ENCODE results near the gene POLR3H.

POLR3H gene

DNA sequence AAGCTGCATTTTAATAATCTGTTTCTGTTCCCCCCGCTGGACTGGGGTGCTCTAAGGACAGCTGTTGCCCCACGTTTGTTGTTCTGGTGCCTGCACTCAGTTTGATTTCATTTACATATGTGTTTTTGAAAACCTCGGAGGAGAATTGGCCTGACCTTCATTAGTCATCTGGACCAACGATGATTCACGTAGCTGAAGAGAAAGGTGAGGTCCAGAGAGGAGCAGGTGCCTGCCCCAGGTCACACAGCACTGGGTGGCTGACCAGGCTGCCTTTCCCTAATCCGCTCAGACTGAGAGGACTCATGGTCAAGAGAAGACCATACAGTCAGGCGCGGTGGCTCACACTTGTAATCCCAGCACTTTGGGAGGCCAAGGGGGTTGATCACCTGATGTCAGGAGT, 20.3 kb upstream of the POLR3H start:
- POLR2A ChIA-PET: interaction anchor here (0.6 kb wide), 1 partner anchor 160 kb away, joined by 3 read pairs; no protein-coding TSS in a partner anchor
- CTCF ChIA-PET: interaction anchor here (0.7 to 1.2 kb wide), 3 partner anchors 20 to 233 kb away, joined by 3 to 5 read pairs (median 3); partner anchors contain the start of gene POLR3H
- H3K9me3 ChIP-seq (ENCODE audit: control insufficient read depth, insufficient read depth, low read depth, low read length): no peaks in the 10 kb centered on the region
- no peak overlapping the region for H3K27ac ChIP-seq (ENCODE audit: extremely low read depth, low read depth, low read length)
- TF ChIP-seq KLF9 (tag by site-specific recombination; IDR thresholded peaks at IDR 0.05; ENCODE audit: low read depth) (no peak), ZNF488 (tag by site-specific recombination; IDR thresholded peaks at IDR 0.05) (no peak), ZNF654 (tag by site-specific recombination; IDR thresholded peaks at IDR 0.05; ENCODE audit: low read depth) (no peak), SP7 (tag by site-specific recombination; IDR thresholded peaks at IDR 0.05) (no peak), ZNF501 (tag by site-specific recombination; IDR thresholded peaks at IDR 0.05) (no peak), ZNF221 (tag by site-specific recombination; IDR thresholded peaks at IDR 0.05; ENCODE audit: borderline replicate concordance) (no peak)
- no peak overlapping the region for H3K4me3 ChIP-seq (ENCODE audit: low read depth, low read length)
- H3K4me1 ChIP-seq (ENCODE audit: control insufficient read depth, insufficient read depth, low read length): peaks cover 3% of the 10 kb centered on the region
- H3K36me3 ChIP-seq (ENCODE audit: control insufficient read depth in 2 of 2, insufficient read depth in 1 of 2, low read length in 2 of 2): no peaks in the 10 kb centered on the region

DNA sequence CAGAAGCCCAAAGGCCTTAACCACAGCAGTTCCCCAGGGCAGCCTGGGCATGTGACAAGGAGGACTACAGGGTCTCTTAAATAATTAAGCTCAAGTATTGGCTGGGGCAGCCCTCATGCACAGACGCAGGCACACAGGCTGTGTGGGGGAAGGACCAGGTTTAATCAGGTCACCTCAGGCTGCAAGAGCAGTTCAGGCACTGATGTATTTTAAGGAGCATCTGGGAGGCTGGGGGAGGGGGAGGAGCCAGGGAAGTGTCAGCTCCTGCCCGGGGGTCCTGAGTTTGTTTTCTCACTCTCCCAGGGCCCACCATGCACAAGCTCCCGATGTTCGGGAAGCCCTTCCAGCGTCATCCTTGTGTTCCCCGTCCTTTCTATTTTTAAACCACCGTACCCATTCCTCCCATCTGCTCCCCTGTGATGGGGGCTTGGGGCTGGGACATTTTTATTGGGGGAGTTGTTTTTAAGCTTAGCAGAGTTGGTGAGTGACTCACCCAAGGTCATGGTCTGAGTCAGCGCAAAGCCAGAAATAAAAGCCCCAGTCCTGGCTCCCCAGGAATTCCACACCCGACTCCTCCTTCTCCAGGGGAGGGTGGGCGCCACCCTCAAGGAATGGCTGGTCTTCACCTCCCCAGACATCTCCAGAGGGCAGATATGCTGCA, 18.9 kb upstream of the POLR3H start:
- H3K4me1 ChIP-seq (ENCODE audit: control insufficient read depth, insufficient read depth, low read length): peaks cover 3% of the 10 kb centered on the region
- CTCF ChIA-PET: interaction anchor here (0.6 to 2.0 kb wide), 4 partner anchors 14 to 35 kb away, joined by 3 to 7 read pairs (median 4); partner anchors contain the start of gene POLR3H
- H3K9me3 ChIP-seq (ENCODE audit: control insufficient read depth, insufficient read depth, low read depth, low read length): no peaks in the 10 kb centered on the region
- H3K36me3 ChIP-seq (ENCODE audit: control insufficient read depth in 2 of 2, insufficient read depth in 1 of 2, low read length in 2 of 2): no peaks in the 10 kb centered on the region
- H3K27ac ChIP-seq (ENCODE audit: extremely low read depth, low read depth, low read length): no peak overlapping the region
- no peak overlapping the region for H3K4me3 ChIP-seq (ENCODE audit: low read depth, low read length)
- POLR2A ChIA-PET: interaction anchor here (0.6 to 12.8 kb wide), 6 partner anchors 12 to 117 kb away, joined by 3 to 105 read pairs (median 4); partner anchors contain the start of genes DESI1, PMM1 and TOB2
- TF ChIP-seq OVOL3 (tag by site-specific recombination; IDR thresholded peaks at IDR 0.05): no peak
- no peak for TF ChIP-seq KLF16 (tag by site-specific recombination; IDR thresholded peaks at IDR 0.05)
- peak; percentile 83 for TF ChIP-seq MYNN (tag by site-specific recombination; IDR thresholded peaks at IDR 0.05; ENCODE audit: borderline replicate concordance)
- TF ChIP-seq ZNF341 (tag by site-specific recombination; IDR thresholded peaks at IDR 0.05; ENCODE audit: low read depth): peak; percentile 87
- no peak for TF ChIP-seq ZNF747 (tag by site-specific recombination; IDR thresholded peaks at IDR 0.05)
- TF ChIP-seq PATZ1 (tag by site-specific recombination; IDR thresholded peaks at IDR 0.05): peak; percentile 63
- TF ChIP-seq SP7 (tag by site-specific recombination; IDR thresholded peaks at IDR 0.05): peak; percentile 26; the same call in 1 of the 2 replicates
- TF ChIP-seq ZFP37 (tag by site-specific recombination; IDR thresholded peaks at IDR 0.05): no peak
- no peak for TF ChIP-seq ZNF175 (tag by site-specific recombination; IDR thresholded peaks at IDR 0.05)
- TF ChIP-seq HOXC10 (CRISPR knock-in tag; IDR thresholded peaks at IDR 0.05): no peak
- peak; percentile 93 for TF ChIP-seq GLIS1 (tag by site-specific recombination; IDR thresholded peaks at IDR 0.05)
- TF ChIP-seq ZNF473 (tag by site-specific recombination; IDR thresholded peaks at IDR 0.05): no peak
- TF ChIP-seq GLI4 (tag by site-specific recombination; IDR thresholded peaks at IDR 0.05): no peak
- TF ChIP-seq ZNF600 (tag by site-specific recombination; IDR thresholded peaks at IDR 0.05): no peak
- TF ChIP-seq ZIC2 (tag by site-specific recombination; IDR thresholded peaks at IDR 0.05): 0 out of 2 replicates have a peak, but pooled peaks have one; percentile 4
- TF ChIP-seq, protein P1, sequence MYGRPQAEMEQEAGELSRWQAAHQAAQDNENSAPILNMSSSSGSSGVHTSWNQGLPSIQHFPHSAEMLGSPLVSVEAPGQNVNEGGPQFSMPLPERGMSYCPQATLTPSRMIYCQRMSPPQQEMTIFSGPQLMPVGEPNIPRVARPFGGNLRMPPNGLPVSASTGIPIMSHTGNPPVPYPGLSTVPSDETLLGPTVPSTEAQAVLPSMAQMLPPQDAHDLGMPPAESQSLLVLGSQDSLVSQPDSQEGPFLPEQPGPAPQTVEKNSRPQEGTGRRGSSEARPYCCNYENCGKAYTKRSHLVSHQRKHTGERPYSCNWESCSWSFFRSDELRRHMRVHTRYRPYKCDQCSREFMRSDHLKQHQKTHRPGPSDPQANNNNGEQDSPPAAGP (tag by site-specific recombination; IDR thresholded peaks at IDR 0.05): peak; percentile 66
- no peak for TF ChIP-seq BCL11A (tag by site-specific recombination; IDR thresholded peaks at IDR 0.05; ENCODE audit: low read depth)
- no peak for TF ChIP-seq ZNF394 (tag by site-specific recombination; IDR thresholded peaks at IDR 0.05; ENCODE audit: borderline replicate concordance)
- TF ChIP-seq, protein P2, sequence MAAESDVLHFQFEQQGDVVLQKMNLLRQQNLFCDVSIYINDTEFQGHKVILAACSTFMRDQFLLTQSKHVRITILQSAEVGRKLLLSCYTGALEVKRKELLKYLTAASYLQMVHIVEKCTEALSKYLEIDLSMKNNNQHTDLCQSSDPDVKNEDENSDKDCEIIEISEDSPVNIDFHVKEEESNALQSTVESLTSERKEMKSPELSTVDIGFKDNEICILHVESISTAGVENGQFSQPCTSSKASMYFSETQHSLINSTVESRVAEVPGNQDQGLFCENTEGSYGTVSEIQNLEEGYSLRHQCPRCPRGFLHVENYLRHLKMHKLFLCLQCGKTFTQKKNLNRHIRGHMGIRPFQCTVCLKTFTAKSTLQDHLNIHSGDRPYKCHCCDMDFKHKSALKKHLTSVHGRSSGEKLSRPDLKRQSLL (tag by site-specific recombination; IDR thresholded peaks at IDR 0.05): no peak
- TF ChIP-seq ZNF518A (tag by site-specific recombination; conservative IDR thresholded peaks at IDR 0.05; ENCODE audit: low read depth): no peak
